Stimulated activated naive CD8-positive, alpha-beta T cell treated with anti-CD3 and anti-CD28 coated beads, Interleukin-15, Interleukin-2, amounts not matched to agents 100 ng/mL and 50 ng/mL, for 24 hours (primary cell): ENCODE measurements around the gene IL15RA.

ENCODE experiments used
- H3K27ac Mint-ChIP-seq: one replicate; pipeline ENCODE4 v1.8.0; 2021; ENCODE audit warnings: mild to moderate bottlenecking, mixed read lengths
- H3K27me3 Mint-ChIP-seq: one replicate; pipeline ENCODE4 v1.8.0; 2021; ENCODE audit warnings: mixed read lengths
- H3K36me3 Mint-ChIP-seq: one replicate; pipeline ENCODE4 v1.8.0; 2021; ENCODE audit warnings: low read depth, mixed read lengths
- H3K4me1 Mint-ChIP-seq: one replicate; pipeline ENCODE4 v1.8.0; 2021; ENCODE audit warnings: low read depth, mixed read lengths
- H3K4me3 Mint-ChIP-seq: one replicate; pipeline ENCODE4 v1.8.0; 2021; ENCODE audit warnings: mild to moderate bottlenecking, mixed read lengths
- H3K9me3 Mint-ChIP-seq: one replicate; pipeline ENCODE4 v1.8.0; 2021; ENCODE audit warnings: mixed read lengths

IL15RA gene

DNA sequence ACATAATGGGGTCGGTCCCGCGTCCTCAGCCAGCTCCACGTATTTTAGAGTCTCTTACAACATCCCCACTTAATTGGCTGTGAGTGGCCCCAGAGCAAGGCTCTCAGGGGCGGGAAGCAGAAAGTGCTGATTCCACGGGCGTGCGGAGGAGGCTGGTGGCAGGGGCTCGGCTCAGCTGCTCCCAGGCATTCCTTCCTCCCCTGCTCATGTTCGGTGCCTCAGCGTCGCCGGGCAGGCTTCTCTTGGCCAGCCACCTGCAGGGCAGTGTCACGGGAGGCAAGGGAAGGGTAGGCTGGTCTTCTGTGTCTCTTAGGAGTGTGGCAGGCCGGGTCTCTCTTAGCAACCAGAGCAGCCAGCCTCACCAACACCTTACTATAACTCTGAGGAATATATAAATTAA is 33.8 kb downstream of the IL15RA start:
- Mint-ChIP-seq H3K27me3 (no peaks in the 10 kb centered on the region), H3K4me3 (no peak overlapping the region)

DNA sequence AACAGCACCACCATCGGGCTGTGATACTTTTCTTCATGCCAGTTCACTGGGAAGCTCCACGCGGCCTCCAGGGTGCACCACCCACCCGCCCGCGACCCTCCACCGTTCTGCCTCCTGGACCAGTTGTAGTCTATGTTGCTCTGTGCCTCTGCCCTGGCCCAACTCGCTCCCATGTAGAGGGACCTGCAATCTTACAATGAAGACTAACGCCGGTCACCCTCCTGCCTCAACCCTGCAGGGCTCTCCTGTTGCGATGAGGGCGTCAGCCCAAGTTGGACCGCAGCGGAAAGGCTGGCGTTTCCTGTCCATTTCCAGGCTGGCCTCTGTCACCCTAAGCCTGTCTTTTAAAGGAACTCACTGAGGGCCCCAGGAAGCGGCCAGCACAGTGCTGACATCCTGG is 34.9 kb downstream of the IL15RA start:
- peaks cover 14% of the 10 kb centered on the region for H3K36me3 Mint-ChIP-seq
- no peak overlapping the region for H3K4me3 Mint-ChIP-seq
- peaks cover 12% of the 10 kb centered on the region for H3K4me1 Mint-ChIP-seq
- no peaks in the 10 kb centered on the region for H3K9me3 Mint-ChIP-seq
- no peaks in the 10 kb centered on the region for H3K27me3 Mint-ChIP-seq
- no peak overlapping the region for H3K27ac Mint-ChIP-seq

More for the DNA sequence above, 33.8 kb downstream of the IL15RA start:
- no peaks in the 10 kb centered on the region for H3K9me3 Mint-ChIP-seq
- H3K27ac Mint-ChIP-seq: no peak overlapping the region
- H3K4me1 Mint-ChIP-seq: peaks cover 12% of the 10 kb centered on the region
- H3K36me3 Mint-ChIP-seq: peaks cover 4% of the 10 kb centered on the region

DNA sequence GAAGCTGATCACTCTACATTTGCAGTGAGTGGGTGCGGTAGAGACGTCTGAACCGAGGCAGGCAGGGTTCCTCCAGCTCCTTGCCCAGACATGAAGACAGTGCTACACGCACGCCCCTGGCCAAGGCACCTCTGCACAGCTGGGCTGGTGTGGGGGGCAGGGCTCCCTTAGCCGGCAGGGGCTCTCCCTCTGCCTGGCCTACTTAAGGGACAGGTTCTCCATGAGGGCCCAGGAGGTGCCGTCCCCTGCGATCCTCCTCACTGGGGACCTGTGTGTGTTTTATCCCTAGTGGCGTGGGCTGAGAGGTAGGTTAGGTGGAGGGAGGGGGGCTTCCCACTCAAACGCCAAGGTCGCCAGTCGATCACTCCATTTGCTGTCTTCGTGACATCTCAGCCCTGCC is 35.3 kb downstream of the IL15RA start:
- H3K4me1 Mint-ChIP-seq: peaks cover 12% of the 10 kb centered on the region
- no peak overlapping the region for H3K4me3 Mint-ChIP-seq
- peaks cover 17% of the 10 kb centered on the region for H3K36me3 Mint-ChIP-seq
- H3K27ac Mint-ChIP-seq: no peak overlapping the region
- no peaks in the 10 kb centered on the region for H3K9me3 Mint-ChIP-seq
- H3K27me3 Mint-ChIP-seq: no peaks in the 10 kb centered on the region

DNA sequence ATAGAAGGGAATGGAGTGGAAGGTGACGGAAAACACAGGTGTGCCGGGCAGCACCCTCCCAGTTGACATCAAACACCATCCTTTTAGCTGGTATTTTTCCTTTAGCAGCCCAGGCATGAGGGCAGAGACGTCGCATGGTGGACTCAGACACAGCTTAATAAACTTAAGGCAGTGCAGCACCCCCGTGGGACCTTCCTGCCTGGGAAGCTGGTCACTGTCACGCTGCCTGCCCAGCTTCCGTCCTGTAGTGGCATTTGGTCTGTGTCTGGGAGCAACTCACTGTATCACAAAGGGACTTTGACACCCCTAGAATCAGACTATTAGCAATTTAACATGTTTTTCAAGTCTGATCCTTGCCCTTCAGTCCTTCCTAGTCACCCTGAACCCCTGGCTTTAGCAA is 35.8 kb downstream of the IL15RA start:
- peaks cover 21% of the 10 kb centered on the region for H3K36me3 Mint-ChIP-seq
- no peak overlapping the region for H3K4me3 Mint-ChIP-seq
- no peaks in the 10 kb centered on the region for H3K9me3 Mint-ChIP-seq
- no peak overlapping the region for H3K27ac Mint-ChIP-seq
- H3K27me3 Mint-ChIP-seq: no peaks in the 10 kb centered on the region
- peaks cover 12% of the 10 kb centered on the region for H3K4me1 Mint-ChIP-seq

DNA sequence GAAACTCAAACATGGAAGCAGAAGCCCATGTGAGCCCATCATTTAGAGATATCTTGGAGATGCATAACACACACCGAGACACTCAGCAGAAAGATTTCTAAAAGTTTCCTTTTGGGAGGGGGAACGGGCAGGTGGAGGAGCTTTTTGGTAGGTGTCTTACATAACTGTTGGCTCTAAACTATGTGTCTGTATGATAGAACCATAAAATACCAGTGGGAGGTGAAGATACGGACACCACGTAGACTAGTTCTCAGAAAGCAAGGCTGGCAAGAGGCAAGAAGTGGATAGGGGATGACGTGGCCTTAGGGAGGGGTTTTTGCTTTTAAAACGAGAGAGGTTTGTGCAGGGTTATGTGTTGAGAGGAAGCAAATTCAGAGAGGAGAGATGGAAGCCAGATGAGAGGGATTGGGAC is 36.5 kb downstream of the IL15RA start:
- Mint-ChIP-seq H3K4me3 (no peak overlapping the region), H3K9me3 (no peaks in the 10 kb centered on the region), H3K4me1 (peaks cover 8% of the 10 kb centered on the region), H3K36me3 (peaks cover 27% of the 10 kb centered on the region), H3K27ac (no peak overlapping the region), H3K27me3 (no peaks in the 10 kb centered on the region)

DNA sequence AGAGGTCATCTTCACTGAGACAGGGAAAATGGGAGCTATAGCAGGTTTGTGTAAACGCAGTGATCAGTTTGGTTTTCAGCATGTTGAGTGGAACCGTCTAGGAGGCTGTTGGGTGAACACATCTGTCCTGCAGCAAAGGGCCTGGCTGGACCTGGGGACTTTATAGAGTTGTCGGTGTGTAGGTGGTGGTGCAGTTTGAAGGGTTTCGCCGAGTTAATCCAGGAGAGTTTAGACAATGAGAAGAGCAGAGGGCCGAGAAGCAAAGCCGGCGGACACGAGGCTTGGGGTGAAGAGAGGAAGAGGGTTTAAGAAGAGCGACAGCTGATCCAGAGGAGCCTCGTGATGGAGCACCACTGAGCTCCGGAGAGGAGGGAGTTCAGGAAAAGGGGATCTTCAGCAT is 39.1 kb downstream of the IL15RA start:
- Mint-ChIP-seq H3K4me1 (no peaks in the 10 kb centered on the region), H3K36me3 (peaks cover 39% of the 10 kb centered on the region), H3K27ac (no peak overlapping the region), H3K4me3 (no peak overlapping the region), H3K9me3 (no peaks in the 10 kb centered on the region), H3K27me3 (no peaks in the 10 kb centered on the region)

DNA sequence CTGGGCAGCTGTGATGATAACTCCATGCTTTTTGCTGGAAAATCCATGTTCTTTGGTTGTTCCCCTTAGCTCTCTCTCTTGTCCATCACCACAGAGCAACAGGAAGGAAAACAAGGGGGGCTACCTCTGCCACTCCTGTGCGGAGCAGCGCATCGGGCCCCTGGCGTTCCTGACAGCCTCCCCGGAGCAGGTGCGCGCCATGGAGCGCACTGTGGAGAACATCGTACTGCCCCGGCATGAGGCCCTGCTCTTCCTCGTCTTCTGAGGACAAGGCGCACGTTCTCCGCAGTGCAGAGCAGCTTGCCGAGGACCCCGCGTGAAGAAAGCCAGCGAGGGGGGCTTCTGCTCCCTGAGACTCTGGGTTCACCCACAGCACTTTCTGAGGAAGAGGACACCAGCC is 40.3 kb downstream of the IL15RA start:
- H3K27me3 Mint-ChIP-seq: no peaks in the 10 kb centered on the region
- H3K4me3 Mint-ChIP-seq: no peak overlapping the region
- H3K4me1 Mint-ChIP-seq: no peaks in the 10 kb centered on the region
- peaks cover 45% of the 10 kb centered on the region for H3K36me3 Mint-ChIP-seq
- no peaks in the 10 kb centered on the region for H3K9me3 Mint-ChIP-seq
- no peak overlapping the region for H3K27ac Mint-ChIP-seq

DNA sequence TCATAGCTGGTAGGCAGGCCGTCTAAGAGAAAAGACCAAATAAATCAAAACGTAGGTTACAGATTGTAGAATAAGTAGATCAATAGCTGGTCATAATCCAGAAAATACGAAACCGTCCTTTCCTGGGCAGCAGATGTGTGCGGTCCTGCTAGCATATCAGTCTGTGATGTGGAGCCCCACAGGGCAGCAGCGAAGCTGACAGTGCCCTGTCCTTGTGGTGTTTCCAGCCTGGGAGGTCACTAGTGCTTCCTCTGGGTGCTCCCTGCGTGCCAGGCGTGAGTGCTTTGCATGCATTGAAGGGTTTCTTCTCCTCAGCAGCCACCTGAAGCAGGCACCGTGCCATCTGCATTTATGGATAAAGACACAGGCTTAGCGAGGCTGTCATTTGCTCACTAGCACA is 41.7 kb downstream of the IL15RA start:
- Mint-ChIP-seq H3K27ac (no peak overlapping the region), H3K27me3 (no peaks in the 10 kb centered on the region), H3K4me1 (no peaks in the 10 kb centered on the region), H3K4me3 (no peak overlapping the region), H3K9me3 (no peaks in the 10 kb centered on the region), H3K36me3 (peaks cover 45% of the 10 kb centered on the region)

DNA sequence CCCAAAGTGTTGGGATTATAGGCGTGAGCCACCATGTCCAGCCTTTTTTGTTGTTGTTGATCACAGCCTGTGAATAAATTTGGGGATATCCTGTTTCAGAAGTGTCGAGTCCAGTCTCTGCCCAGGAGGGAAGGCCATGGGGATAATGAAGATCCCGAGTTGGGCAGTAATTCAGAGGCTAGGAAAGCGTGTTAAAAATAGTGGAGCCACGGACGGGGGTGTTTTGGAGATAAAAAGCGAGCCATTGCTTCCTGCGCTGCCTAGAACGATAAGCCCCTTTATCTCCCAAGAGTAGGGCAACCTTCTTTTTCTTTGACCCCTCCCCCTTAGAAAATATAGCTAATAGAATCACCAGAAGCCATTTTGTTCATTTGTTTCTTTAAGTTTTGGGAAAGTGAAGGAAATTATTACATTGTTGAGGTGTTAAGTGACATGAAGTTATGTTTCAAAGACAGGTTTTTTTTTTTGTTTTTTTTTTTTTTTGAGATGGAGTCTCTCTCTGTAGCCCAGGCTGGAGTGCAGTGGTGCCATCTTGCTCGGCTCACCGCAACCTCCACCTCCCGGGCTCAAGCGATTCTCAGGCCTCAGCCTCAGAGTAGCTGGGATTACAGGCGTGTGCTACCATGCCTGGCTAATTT is 43.3 kb downstream of the IL15RA start:
- Mint-ChIP-seq H3K27me3 (no peaks in the 10 kb centered on the region), H3K4me1 (no peaks in the 10 kb centered on the region), H3K36me3 (peaks cover 61% of the 10 kb centered on the region), H3K9me3 (no peaks in the 10 kb centered on the region), H3K4me3 (no peak overlapping the region), H3K27ac (no peak overlapping the region)

DNA sequence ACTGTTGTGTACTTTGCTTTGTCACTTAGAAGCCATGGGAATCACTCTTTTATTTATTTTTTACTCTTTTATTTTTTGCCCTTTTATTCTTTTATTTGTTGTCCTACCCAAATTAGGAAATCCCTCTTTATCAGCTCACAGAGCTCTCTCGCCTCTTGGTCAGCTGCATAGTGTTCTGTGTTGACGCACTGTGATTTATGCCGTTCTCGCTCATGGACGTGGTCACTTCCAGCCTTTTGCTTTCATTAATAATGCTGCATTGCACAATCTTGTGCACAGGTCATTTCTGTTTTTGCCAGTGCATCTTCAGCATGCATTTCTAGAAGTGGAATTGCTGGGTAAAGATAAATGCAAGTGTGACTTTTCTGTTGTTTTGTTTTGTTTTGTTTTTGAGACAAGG is 45.0 kb downstream of the IL15RA start:
- Mint-ChIP-seq H3K4me3 (no peak overlapping the region), H3K4me1 (no peaks in the 10 kb centered on the region), H3K27me3 (no peaks in the 10 kb centered on the region), H3K27ac (no peak overlapping the region), H3K36me3 (peaks cover 61% of the 10 kb centered on the region), H3K9me3 (no peaks in the 10 kb centered on the region)

DNA sequence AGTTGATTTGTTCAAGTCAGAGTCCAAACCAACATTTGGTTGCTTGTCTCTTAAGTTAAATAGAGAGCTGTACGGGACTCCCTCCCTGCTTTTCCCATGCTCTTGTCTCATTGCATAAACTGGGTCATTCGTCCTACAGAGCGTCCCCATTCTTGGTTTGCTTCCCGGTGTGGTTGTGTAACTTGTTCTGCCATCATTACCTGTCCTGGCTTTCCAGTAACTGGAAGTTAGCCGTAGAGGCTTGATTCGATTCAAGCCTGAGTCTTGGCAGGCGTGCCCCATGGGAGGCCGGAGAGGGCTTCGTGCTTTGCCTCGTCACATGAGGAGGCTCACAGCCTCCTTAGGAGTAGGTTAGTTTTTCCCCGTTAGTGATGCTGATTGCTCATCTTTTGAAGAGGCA is 47.1 kb downstream of the IL15RA start:
- no peaks in the 10 kb centered on the region for H3K27me3 Mint-ChIP-seq
- H3K4me3 Mint-ChIP-seq: no peak overlapping the region
- H3K4me1 Mint-ChIP-seq: no peaks in the 10 kb centered on the region
- peaks cover 61% of the 10 kb centered on the region for H3K36me3 Mint-ChIP-seq
- H3K27ac Mint-ChIP-seq: no peak overlapping the region
- no peaks in the 10 kb centered on the region for H3K9me3 Mint-ChIP-seq

DNA sequence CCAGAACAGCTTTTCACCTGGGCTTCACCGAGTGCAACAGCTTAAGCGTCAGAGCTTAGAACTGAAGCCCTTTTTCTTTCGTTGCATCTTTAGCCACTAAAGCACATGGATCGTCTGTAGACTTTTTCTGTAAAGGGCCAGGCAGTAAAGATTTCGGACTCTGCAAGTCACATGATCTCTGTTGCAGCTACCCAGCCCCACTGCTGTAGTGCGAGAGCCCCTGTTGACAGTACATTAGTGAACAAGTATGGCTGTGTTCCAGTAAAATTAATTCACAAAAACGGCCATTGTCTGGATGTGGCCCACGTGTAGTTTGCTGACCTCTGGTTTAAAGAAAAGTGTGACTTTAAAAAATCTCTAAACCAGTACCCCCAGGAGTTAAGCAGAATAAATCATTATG is 47.9 kb downstream of the IL15RA start:
- Mint-ChIP-seq H3K4me1 (no peaks in the 10 kb centered on the region), H3K9me3 (no peaks in the 10 kb centered on the region), H3K27ac (no peak overlapping the region), H3K36me3 (peaks cover 63% of the 10 kb centered on the region), H3K27me3 (no peaks in the 10 kb centered on the region), H3K4me3 (no peak overlapping the region)

DNA sequence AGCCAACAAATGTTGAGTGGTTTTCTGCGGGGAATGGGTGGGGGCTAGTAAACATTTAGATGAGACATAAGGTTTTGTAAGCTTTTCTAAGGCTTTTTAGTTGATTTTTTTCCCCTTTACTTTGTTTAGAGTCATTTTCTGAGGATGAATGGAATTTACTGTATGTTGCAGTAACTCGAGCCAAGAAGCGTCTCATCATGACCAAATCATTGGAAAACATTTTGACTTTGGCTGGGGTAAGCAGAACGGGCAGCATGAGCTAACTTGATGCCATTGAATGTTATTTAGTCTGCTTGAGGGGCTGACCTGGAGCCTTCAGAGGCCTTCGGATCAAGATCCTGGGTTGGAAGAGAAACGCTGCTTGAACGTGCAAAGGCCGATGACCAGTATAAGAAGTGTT is 50.0 kb downstream of the IL15RA start:
- no peaks in the 10 kb centered on the region for H3K27me3 Mint-ChIP-seq
- no peak overlapping the region for H3K27ac Mint-ChIP-seq
- peaks cover 76% of the 10 kb centered on the region for H3K36me3 Mint-ChIP-seq
- H3K4me3 Mint-ChIP-seq: no peak overlapping the region
- no peaks in the 10 kb centered on the region for H3K4me1 Mint-ChIP-seq
- H3K9me3 Mint-ChIP-seq: no peaks in the 10 kb centered on the region

DNA sequence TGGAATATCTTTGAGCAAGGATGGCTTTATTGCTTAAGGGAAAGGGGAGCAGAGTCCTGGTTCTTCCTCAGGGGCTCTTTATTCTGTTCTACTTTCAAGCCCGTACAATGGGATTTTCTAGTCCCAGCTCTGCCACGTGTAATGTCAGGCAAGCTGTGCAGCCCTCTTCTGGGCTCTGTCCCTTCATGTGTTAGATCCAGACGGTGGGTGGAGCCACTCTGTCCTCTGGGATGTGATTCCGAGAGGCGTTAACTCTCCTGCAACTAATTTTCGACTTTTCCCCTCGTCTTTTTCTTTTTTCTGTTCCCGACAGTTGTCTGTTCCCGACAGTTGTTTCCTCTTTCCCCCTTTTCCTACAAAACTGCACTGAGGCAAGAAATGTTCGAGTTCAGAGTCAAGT is 52.5 kb downstream of the IL15RA start:
- Mint-ChIP-seq H3K4me3 (no peak overlapping the region), H3K36me3 (peaks cover 90% of the 10 kb centered on the region), H3K27me3 (no peaks in the 10 kb centered on the region), H3K27ac (no peak overlapping the region), H3K4me1 (no peaks in the 10 kb centered on the region), H3K9me3 (no peaks in the 10 kb centered on the region)

DNA sequence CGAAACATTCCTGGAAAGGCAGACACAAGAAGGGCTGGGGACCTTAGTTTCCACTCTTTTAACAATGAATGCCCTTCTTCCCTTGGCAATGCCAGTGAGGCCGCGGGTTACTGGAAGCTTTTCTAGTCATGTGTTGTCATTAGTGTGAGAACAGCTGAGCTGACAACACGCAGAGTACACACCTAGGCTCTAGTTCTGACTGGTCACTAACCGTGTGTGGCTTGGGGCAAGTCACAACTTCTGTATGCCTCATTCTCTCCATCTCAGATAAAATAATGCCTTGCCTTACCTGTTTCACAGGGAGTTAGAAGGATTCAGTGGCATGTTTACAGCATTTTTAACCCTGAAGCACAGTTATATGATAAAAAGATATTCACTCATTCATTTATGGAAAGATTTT is 55.6 kb downstream of the IL15RA start:
- no peak overlapping the region for H3K4me3 Mint-ChIP-seq
- H3K27me3 Mint-ChIP-seq: no peaks in the 10 kb centered on the region
- no peaks in the 10 kb centered on the region for H3K4me1 Mint-ChIP-seq
- H3K9me3 Mint-ChIP-seq: no peaks in the 10 kb centered on the region
- H3K36me3 Mint-ChIP-seq: peaks cover 90% of the 10 kb centered on the region
- H3K27ac Mint-ChIP-seq: no peak overlapping the region

DNA sequence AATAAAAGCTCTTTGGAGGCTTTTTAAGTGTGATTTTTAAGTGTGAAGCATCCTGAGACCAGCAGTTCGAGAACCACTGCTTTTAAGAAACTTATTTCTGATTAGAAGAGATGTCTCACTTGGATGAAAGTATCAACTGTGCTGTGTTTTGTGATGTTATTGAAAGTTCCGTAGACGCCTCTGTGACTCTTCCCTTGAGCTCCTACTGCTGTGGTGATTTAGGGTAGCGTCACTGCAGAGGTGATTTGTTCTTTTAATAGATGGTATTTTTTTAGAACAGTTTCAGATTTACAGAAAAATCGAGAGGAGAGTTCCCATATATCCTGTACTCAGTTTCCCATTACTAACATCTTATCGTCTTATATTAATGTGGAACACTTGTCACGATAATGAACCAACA is 57.8 kb downstream of the IL15RA start:
- Mint-ChIP-seq H3K27ac (no peak overlapping the region), H3K4me3 (no peak overlapping the region), H3K4me1 (no peaks in the 10 kb centered on the region), H3K9me3 (no peaks in the 10 kb centered on the region), H3K27me3 (no peaks in the 10 kb centered on the region), H3K36me3 (peaks cover 92% of the 10 kb centered on the region)
